Measurements from ENCODE around the gene KLK13.

The KLK13 gene

DNA sequence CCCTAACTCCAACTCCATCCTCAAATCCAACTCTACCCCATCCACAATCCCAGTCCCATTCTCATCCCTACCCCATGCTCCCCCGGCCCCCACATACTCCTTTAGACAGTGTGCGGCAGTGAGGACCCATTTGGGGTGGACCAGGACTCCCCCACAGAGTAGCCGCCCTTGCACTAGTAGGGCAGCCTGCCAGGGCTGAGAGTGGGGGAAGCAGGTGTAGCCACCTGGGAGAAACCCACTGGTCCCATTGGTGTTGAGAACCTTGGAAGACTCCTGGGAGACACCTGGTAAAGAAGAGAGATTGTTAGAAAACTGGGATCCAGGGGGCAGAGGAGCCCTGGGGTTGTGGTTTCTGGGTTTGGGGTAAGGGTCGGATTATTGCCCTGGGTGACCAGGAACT, 4.6 kb downstream of the KLK13 start:
- no peak for DNase-seq

DNA sequence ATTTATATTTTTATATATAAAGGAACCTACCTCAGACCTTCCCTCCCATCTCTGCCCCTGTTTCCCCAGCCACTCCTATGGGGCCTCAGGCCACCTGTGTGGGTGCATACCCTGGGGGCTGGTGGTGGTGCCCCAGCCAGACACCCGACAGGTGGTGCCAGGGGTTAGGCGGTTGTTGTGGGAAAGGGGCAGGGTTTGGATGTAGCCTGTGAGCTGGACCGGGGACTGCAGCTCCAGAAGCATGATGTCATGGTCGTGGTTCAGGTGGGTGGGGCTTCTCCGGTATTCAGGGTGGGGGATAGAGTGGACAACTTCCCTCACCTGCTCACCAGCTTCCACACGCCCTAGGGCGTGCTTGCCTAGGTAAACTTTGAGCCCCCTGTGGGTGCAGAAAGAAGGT, 5.2 kb downstream of the KLK13 start:
- no peak for DNase-seq

- no peak for DNase-seq
These were observed 9.0 kb downstream of the KLK13 start for GRCh38 chr19:51055866-51056265.

GRCh38 chr19:51047031-51047335, 17.9 kb downstream of the KLK13 start:
- DNase-seq = no peak

DNA sequence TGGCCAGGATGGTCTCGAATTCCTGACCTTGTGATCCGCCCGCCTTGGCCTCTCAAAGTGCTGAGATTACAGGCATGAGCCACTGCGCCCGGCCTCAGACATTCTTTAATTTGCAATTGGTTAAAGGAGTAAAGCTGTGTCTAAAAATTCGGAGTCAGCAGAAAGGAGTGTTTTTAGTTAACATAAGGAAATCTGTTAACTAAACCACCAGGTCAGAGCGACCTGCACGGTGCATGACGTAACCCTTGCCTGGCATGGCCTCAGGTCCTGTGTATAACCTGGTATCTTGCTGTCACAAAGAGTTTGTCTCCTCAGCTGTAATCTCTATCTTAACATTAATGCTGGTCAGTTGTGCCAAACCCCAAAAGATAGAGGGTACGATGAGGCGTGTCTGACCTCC, 20.6 kb downstream of the KLK13 start:
- no peak for DNase-seq

DNA sequence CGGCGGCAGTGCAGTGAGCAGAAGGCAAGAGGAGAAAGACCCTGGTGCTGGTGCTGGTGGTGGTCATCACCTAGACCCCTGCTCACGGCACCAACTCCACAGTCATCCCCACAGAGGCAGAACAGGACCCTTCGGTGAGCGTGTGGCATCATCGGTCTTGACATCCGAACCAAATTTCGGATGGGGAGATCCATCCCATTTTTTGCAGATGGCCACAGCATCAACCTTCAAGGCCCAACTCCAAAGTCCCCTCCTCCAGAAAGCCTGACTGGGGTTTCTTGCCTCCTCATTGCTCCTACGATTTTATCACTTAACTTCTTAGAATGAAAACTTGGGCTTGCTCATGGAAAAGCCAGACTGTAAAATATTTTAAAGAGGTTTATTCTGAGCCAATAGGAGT, 21.4 kb downstream of the KLK13 start:
- no peak for DNase-seq

GRCh38 chr19:51040151-51040550, 24.7 kb downstream of the KLK13 start:
- DNase-seq = no peak

DNA sequence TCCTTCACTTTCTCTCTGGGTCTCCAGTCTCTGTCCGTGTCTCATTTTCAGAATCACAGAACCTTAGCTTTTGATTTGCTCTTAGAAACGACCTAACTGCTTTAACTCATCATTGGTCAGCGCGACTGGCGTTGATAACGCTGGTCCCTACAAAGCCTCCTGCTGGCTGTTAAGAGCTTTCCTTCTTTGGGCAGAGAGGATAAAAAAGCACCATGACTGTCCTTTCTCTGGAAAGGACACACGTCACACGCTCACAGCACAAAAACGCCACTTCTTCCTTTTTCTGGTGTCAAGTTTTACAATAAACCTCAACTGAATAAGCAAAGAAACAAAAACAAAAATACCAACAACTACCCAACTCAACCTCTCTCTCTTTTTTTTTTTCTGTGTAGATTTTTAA, 28.4 kb downstream of the KLK13 start:
- no peak for DNase-seq

GRCh38 chr19:51034704-51035103, 30.2 kb downstream of the KLK13 start, which contains the start of gene KLK12:
Gene KLK12 (minus strand): TSS chr19:51035002. CDS start chr19:51034621, 381 bp downstream.
- no peak for DNase-seq

- no peak for DNase-seq
These were observed 33.0 kb downstream of the KLK13 start for GRCh38 chr19:51031880-51032225.

- no peak for DNase-seq
These were observed 33.5 kb downstream of the KLK13 start for GRCh38 chr19:51031220-51031879.

DNA sequence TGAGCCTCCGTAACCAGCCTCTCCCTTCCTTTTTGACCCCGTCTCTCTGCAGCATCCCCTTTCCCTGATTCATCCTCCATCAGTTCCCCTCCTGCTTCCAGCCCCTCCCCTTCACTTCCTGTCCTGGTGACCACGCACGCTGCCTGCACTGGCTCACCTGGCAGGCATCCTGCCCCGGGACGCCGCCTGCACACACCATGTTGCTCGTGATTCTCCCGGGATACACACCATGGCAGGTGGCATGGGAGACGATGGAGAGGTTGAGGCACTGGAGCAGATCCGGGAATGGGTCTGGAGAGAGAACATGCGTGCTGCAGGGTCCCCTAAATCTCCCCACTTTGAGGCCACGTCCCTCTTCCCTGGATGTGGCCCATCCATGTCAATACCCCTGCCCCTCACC, 34.3 kb downstream of the KLK13 start:
- no peak for DNase-seq

GRCh38 chr19:51029718-51030117, 35.2 kb downstream of the KLK13 start:
- no peak for DNase-seq

DNA sequence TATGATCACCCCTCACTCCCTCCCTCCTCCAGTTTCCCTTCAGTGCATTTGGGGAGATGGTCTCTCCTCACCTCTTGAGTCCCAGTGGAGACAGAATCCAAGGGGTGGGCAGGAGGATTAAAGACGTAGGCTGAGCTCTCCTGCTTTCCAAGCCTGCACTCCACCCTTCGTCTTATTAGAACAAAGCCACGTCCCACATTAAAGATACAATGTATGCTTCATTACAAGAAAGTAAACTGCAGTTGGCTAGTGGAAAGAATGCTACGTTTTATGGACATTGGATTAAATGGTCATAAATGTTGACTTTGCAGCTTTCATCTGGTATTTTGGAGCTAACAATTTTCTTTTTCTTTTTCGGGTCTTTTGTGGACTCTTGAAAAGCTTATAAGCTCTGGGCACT, 37.0 kb downstream of the KLK13 start:
- no peak for DNase-seq

DNA sequence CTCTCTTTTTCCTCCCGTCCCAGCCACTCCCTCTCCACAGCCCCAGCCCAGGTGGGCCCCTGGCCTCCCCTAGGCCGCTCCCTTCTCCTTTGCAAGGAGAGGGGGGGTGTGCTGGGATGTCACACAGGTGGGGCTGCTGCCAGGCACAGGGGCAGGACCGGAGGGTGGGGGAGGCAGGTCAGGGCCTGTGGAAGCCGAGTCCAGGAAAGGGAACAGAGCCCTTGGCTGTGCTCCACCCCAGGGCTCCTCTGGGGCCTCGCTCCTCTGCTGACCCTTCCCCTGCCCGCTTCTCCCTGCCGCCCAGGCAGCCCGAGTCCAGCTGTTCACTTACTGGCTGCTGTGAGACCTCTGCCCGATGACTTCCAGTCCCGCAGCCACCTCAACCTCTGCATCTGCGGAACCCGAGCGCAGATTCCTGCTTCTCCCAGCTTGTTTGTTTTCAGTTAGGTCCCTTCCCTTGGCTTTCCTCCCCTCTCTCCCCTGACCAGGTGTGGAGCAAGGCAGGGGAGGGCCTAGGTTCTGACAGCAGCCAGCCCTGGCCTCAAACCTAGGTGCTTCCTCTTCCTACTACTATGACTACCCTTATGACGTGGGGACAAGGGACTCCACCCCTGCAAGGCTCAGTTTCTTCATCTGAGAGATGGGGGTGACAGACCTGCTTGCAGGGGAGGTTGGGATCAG, 37.6 kb downstream of the KLK13 start:
- DNase-seq = no peak

DNA sequence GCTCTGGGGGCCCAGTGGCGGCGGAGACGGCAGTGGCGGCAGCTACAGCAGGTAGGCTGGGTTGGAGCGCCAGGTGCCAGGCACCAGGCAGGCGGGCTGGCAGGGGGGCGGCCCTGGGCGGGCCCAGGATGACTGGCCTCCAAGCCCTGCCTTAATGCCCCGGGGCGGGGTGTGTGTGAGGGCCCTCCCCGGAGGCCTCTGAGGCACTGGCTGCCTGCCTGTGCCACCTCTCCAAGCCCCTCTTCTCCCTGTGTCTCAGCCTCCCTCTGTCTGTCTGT, 38.4 kb downstream of the KLK13 start, which contains the start of gene KLK11:
TSS of gene KLK11 (minus strand) at position 63 of the 278 bp plus-strand sequence. CDS start 985 bp downstream, outside the sequence.
- DNase-seq = no peak

- no peak for DNase-seq
These were observed 38.9 kb downstream of the KLK13 start for GRCh38 chr19:51025809-51026553.

GRCh38 chr19:51025401-51025800, 39.5 kb downstream of the KLK13 start:
- DNase-seq = no peak

DNA sequence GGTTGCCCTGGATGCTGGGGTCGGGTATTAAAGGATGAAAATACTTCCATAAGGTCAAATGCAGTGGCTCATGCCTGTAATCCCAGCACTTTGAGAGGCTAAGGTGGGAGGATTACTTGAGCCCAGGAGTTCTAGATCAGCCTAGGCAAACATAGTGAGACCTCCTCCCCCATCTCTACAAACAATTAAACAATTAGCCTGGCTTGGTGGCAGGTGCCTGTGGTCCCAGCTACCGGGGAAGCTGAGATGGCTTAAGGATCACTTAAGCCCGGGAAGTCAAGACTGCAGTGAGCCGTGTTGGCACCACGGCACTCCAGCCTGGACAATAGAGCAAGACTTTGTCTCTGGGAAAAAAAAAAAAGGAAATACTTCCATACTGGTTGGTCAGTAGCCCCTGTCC, 40.0 kb downstream of the KLK13 start:
- DNase-seq = no peak

DNA sequence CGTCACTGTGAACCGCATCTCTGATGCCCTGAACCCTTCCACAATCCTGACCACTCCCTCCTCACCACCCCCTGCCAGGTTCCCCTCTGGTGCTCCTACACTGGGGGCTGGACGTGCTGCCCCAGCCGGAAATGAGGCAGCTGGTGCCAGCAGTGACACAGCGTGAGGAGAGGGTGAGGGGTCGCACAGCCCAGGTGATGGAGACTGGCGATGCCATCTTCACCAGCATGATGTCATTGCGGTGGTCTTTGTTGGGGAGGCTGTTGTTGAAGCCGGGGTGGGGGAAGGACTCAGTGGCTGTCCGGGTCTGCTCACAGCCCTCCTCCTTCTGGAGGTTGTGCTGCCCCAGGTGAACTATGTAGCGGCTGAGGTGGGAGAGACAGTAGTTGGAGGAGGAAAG, 40.9 kb downstream of the KLK13 start:
- no peak for DNase-seq

- no peak for DNase-seq
These were observed 42.4 kb downstream of the KLK13 start for GRCh38 chr19:51022526-51022925.

GRCh38 chr19:51020988-51021651, 43.8 kb downstream of the KLK13 start:
- no peak for DNase-seq

DNA sequence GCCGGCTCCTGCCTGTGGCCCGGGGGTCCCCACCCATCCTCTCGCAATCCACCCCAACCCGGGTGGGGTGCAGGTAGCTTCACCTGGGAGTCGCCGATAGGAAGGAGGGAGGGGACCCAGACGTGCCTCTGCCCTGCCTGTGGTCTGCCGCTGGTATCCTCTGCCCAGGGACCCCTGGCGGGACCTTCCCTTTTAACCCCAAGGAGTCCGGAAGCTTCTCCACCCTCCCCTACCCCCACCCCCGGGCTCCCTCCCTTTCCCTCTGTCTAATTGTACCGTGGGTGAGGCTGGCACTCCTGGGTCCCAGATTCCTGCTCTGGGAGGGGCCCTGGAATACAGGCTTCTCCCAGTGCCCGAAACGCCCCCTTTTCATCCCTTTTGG, 45.4 kb downstream of the KLK13 start, which contains the start of gene KLK10:
TSS of gene KLK10 (minus strand) at position 166 of the 382 bp plus-strand sequence. CDS start 579 bp downstream, outside the sequence.
- DNase-seq = no peak

All from NCI-H1694 (cell line).